DOHH2 (cell line): ENCODE data around the gene SCN4A.

Experiments used
- H3F3A ChIP-seq: fragments of 200-600 bp; sonication (generic), shearing (Covaris generic); 2 replicates; pipeline ENCODE4 v1.6.0; 2016; ENCODE audit warnings: antibody characterized with exemption, mild to moderate bottlenecking; ENCODE audit not compliant: control insufficient read depth, insufficient read depth
- H3K27ac ChIP-seq: fragments of 200-600 bp; sonication (generic); 2 replicates; pipeline ENCODE4 v1.5.1; 2014; ENCODE audit warnings: low read depth, mild to moderate bottlenecking, low read length, moderate library complexity
- H3K27me3 ChIP-seq: fragments of 200-600 bp; sonication (generic); 2 replicates; pipeline ENCODE4 v1.6.1; 2014; ENCODE audit warnings: mild to moderate bottlenecking, low read length, mixed read lengths; ENCODE audit not compliant: control insufficient read depth
- H3K36me3 ChIP-seq: fragments of 200-600 bp; sonication (generic); 2 replicates; pipeline ENCODE4 v1.6.1; 2014; ENCODE audit warnings: mild to moderate bottlenecking, low read length, moderate library complexity, mixed read lengths; ENCODE audit not compliant: control insufficient read depth
- H3K4me1 ChIP-seq: fragments of 200-600 bp; sonication (generic); 2 replicates; pipeline ENCODE4 v1.6.1; 2014; ENCODE audit warnings: mild to moderate bottlenecking, low read length, mixed read lengths; ENCODE audit not compliant: control insufficient read depth
- H3K4me2 ChIP-seq: fragments of 200-600 bp; sonication (generic); 2 replicates; pipeline ENCODE4 v1.6.0; 2014; ENCODE audit warnings: mild to moderate bottlenecking, low read length, moderate library complexity
- H3K4me3 ChIP-seq: fragments of 200-600 bp; sonication (generic); 2 replicates; pipeline ENCODE4 v1.5.1; 2014; ENCODE audit warnings: mild to moderate bottlenecking, low read length, mixed read lengths
- H3K79me2 ChIP-seq: fragments of 200-600 bp; sonication (generic); 2 replicates; pipeline ENCODE4 v1.6.1; 2014; ENCODE audit warnings: mild to moderate bottlenecking, low read length, mixed read lengths; ENCODE audit not compliant: control insufficient read depth
- H3K9me2 ChIP-seq: fragments of 200-600 bp; sonication (generic); replicated peaks from 2 replicates; pipeline ENCODE4 v1.6.1; 2014; ENCODE audit warnings: mild to moderate bottlenecking, low read length, mixed read lengths; ENCODE audit not compliant: control insufficient read depth
- H3K9me3 ChIP-seq: fragments of 200-600 bp; sonication (generic); 2 replicates; pipeline ENCODE4 v1.6.1; 2014; ENCODE audit warnings: antibody characterized with exemption, low read length, mixed read lengths; ENCODE audit not compliant: control insufficient read depth, insufficient read depth
- H4K20me1 ChIP-seq: fragments of 200-600 bp; sonication (generic); 2 replicates; pipeline ENCODE4 v1.6.0; 2014; ENCODE audit warnings: low read depth, mild to moderate bottlenecking, antibody characterized with exemption, low read length, moderate library complexity; ENCODE audit not compliant: control insufficient read depth, insufficient read depth
- CTCF ChIP-seq: fragments of 200-600 bp; sonication (generic); IDR thresholded peaks from one replicate; pipeline ENCODE4 v1.5.1; 2014; ENCODE audit warnings: antibody characterized with exemption, mild to moderate bottlenecking, low read depth, low read length; ENCODE audit not compliant: poor library complexity, severe bottlenecking
- EZH2phosphoT487 ChIP-seq: fragments of 200-600 bp; sonication (generic); IDR thresholded peaks from 2 replicates; pipeline ENCODE4 v1.6.1; 2017; ENCODE audit warnings: borderline replicate concordance, mild to moderate bottlenecking, antibody characterized with exemption, low read length, moderate library complexity, mixed read lengths

Gene SCN4A

GRCh38 chr17:63995626-63996025 lies 22.9 kb upstream of the SCN4A start:
- Histone ChIP-seq H3K4me1 (peaks cover 21% of the 10 kb centered on the region), H3K36me3 (no peaks in the 10 kb centered on the region), H3K79me2 (no peaks in the 10 kb centered on the region), H3K9me2 (no peaks in the 10 kb centered on the region), H4K20me1 (no peaks in the 10 kb centered on the region), H3K4me3 (no peak overlapping the region), H3K4me2 (no peak overlapping the region), H3K9me3 (no peaks in the 10 kb centered on the region), H3F3A (no peaks in the 10 kb centered on the region), H3K27me3 (peaks cover 65% of the 10 kb centered on the region), H3K27ac (no peak overlapping the region)
- TF ChIP-seq EZH2phosphoT487 (no peak), CTCF (no peak)

DNA sequence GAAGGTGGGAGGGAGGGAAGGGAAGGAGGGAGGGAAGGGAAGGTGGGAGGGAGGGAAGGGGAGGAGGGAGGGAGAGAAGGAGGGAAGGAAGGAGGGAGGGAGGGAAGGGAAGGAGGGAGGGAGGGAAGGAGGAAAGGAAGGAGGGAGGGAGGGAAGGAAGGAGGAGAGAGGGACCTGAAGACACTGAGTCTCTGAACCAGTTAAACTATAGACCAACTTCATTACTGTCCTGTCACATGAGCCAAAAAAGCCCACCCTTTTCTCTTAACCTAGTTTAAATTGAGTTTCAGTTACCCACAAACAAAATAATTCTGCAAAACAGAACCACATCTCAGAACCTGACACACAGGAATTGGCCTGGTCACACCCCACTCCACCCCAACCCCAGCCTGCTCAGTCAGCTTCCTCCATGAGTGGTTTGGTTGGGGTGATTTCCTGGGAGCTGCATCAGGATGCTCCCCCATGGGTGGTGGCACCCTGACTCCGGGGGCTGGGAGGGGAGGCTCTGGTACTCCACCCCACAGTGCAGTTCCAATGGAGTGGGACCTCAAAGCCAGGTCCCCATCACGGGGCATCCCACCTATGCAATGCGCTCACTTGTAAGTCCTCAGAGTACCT lies 20.8 kb upstream of the SCN4A start:
- Histone ChIP-seq H3K4me2 (no peak overlapping the region), H3K9me2 (no peaks in the 10 kb centered on the region), H3K9me3 (no peaks in the 10 kb centered on the region), H3K79me2 (no peaks in the 10 kb centered on the region), H3K36me3 (no peaks in the 10 kb centered on the region), H3K27ac (no peak overlapping the region), H4K20me1 (no peaks in the 10 kb centered on the region), H3F3A (no peaks in the 10 kb centered on the region), H3K4me3 (no peak overlapping the region), H3K27me3 (peaks cover 53% of the 10 kb centered on the region), H3K4me1 (peaks cover 18% of the 10 kb centered on the region)
- TF ChIP-seq CTCF = no peak
- no peak for TF ChIP-seq EZH2phosphoT487

GRCh38 chr17:63991611-63992010 lies 18.9 kb upstream of the SCN4A start:
- peaks cover 5% of the 10 kb centered on the region for H3K4me1 ChIP-seq
- H3K27ac ChIP-seq = no peak overlapping the region

More at GRCh38 chr17:63991611-63992010, 18.9 kb upstream of the SCN4A start:
- Histone ChIP-seq H3K36me3 (no peaks in the 10 kb centered on the region), H3F3A (no peaks in the 10 kb centered on the region), H3K9me3 (no peaks in the 10 kb centered on the region), H3K27me3 (peaks cover 35% of the 10 kb centered on the region), H3K9me2 (no peaks in the 10 kb centered on the region), H3K4me2 (no peak overlapping the region), H3K79me2 (no peaks in the 10 kb centered on the region), H4K20me1 (no peaks in the 10 kb centered on the region), H3K4me3 (no peak overlapping the region)
- TF ChIP-seq EZH2phosphoT487 = no peak
- TF ChIP-seq CTCF = no peak
